Choroid plexus epithelial cell (primary cell): ENCODE measurements around the gene CD1C.
"Not testable (repeated sequence)": the region's sequence is repeated elsewhere in the genome, so short reads cannot be mapped to it uniquely, and the experiment has no call there.

Source experiments
- DNase-seq: peaks from one replicate; pipeline ENCODE4 v3.0.0-alpha.2; 2010; ENCODE audit warnings: low read depth
- H3K4me3 ChIP-seq: 2 replicates; pipeline ENCODE4 v1.5.1; 2011; ENCODE audit warnings: low read depth, mild to moderate bottlenecking, control low read depth, low read length, moderate library complexity
- TF ChIP-seq, protein P1 (sequence below): conservative IDR thresholded peaks from 2 replicates; pipeline ENCODE4 v1.5.1; 2011; ENCODE audit warnings: low read depth, mild to moderate bottlenecking, control low read depth, inconsistent platforms, low read length, moderate library complexity

Gene CD1C

DNA sequence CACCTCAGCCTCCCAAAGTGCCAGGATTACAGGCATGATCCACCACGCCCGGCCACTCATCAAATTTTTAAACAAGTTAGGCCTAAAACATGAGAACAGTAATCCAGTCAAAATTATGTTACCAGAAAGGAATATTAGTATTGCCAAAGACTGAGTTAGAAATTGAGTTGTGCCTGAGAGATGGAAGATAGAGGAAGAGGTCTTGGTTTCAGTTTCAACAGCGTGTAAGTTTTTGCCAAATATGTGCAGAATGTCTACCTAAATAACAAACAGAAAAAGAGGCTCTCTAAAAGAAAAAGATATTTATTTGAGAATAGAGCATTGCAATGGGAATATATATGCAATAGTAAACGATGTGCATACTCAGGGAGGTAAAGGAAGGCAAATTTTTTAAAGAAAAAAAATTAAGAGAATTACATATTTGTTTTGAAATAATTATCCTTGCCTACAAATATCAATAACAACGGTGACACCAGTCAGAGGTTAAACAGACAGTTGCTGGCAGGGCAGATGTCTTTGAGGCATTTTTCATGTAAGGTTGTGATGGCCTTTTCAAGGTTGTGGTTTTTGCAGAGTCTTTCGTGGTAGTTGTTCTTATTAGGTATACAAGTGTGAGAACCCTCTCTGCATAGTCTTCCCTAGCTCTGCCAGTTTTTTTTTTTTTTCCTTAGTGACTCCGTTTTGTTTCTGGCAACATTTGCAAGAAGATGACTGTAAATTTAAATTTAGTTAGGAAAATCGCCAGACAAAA lies 43.9 kb downstream of the CD1C start:
- TF ChIP-seq, protein P1, sequence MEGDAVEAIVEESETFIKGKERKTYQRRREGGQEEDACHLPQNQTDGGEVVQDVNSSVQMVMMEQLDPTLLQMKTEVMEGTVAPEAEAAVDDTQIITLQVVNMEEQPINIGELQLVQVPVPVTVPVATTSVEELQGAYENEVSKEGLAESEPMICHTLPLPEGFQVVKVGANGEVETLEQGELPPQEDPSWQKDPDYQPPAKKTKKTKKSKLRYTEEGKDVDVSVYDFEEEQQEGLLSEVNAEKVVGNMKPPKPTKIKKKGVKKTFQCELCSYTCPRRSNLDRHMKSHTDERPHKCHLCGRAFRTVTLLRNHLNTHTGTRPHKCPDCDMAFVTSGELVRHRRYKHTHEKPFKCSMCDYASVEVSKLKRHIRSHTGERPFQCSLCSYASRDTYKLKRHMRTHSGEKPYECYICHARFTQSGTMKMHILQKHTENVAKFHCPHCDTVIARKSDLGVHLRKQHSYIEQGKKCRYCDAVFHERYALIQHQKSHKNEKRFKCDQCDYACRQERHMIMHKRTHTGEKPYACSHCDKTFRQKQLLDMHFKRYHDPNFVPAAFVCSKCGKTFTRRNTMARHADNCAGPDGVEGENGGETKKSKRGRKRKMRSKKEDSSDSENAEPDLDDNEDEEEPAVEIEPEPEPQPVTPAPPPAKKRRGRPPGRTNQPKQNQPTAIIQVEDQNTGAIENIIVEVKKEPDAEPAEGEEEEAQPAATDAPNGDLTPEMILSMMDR = no peak
- no peak overlapping the region for H3K4me3 ChIP-seq
- DNase-seq = no peak

DNA sequence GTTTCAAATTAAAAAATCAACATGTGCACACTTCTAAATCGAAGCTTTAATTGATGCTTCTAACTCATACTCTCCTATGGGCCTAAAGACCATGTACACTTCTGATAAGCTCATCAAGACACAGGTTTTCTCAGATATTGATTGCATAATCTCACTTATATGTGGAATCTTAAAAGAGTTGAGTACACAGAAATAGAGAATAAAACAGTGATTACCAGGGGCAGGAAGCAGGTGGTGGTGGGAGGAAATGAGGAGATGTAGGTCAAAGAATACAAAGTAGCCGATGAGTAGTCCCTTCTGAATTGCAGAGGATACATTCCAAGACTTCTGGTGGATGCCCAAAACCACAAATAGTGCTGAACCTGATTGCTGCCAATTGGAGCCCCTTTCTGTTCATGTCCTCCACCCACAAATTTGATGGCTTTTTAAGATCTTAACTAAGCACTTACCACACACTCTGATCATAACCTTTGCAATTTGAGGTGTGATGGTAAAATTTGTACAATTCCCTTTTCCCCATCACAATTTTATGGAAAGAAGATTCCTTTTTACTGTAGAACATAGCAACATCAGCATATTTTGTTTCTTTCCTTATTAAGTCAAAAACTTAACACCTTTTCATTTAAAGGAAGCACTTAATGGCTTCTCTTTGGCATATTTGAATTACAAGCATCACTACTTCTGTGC lies 44.9 kb downstream of the CD1C start:
- H3K4me3 ChIP-seq = no peak overlapping the region
- TF ChIP-seq, protein P1 = no peak
- DNase-seq = no peak

DNA sequence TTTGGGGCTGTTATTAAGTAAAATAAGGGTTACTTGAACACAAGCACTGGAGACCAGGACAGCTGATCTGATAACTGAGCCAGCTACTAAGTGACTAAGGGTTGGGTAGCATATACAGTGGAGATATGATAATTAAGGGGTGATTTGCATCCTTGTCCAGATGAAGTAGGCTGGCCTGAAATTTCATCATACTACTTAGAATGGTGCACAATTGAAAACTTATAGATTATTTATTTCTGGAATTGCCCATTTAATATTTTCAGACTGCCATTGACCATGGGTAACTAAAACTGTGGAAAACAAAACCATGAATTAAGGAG lies 45.5 kb downstream of the CD1C start:
- no peak overlapping the region for H3K4me3 ChIP-seq
- no peak for DNase-seq
- TF ChIP-seq, protein P1 = no peak

DNA sequence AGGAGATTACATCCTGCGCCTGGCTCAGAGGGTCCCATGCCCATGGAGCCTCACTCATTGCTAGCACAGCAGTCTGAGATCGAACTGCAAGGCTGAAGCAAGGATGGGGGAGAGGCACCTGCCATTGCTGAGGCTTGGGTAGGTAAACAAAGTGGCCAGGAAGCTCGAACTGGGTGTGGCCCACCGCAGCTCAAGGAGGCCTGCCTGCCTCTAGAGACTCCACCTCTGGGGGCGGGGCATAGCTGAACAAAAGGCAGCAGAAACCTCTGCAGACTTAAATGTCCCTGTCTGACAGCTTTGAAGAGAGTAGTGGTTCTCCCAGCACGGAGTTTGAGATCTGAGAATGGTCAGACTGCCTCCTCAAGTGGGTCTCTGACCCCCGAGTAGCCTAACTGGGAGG lies 46.7 kb downstream of the CD1C start:
- H3K4me3 ChIP-seq = not testable (repeated sequence)

More for the DNA sequence above, 46.7 kb downstream of the CD1C start:
- not testable (repeated sequence) for DNase-seq
